Bone marrow (tissue), 2 donors: Measurements from ENCODE around the gene CCDC85A.
"Not testable (repeated sequence)": the region's sequence is repeated elsewhere in the genome, so short reads cannot be mapped to it uniquely, and the experiment has no call there.

Experiments used
- DNase-seq, 2 donors: peaks; one replicate each; lab custom pipeline; 2025; lab: John Stamatoyannopoulos, UW

Gene CCDC85A

GRCh38 chr2:56183643-56184499, at the start of gene CCDC85A:
TSS of gene CCDC85A (plus strand) at chr2:56183990. CDS start at chr2:56184625, 635 bp downstream.
- peak; percentile 29 to 65 for DNase-seq

- no peak for DNase-seq
These were observed 48.9 kb upstream of the CCDC85A start for GRCh38 chr2:56134861-56135260.

- not testable (repeated sequence) for DNase-seq
These were observed 41.2 kb upstream of the CCDC85A start for GRCh38 chr2:56142497-56143061.

GRCh38 chr2:56147907-56148306, 35.9 kb upstream of the CCDC85A start:
- DNase-seq, result no peak

- DNase-seq, result no peak
These were observed 35.0 kb upstream of the CCDC85A start for GRCh38 chr2:56148825-56149224.

- no peak for DNase-seq
These were observed 31.9 kb upstream of the CCDC85A start for GRCh38 chr2:56151841-56152240.

GRCh38 chr2:56155188-56155587, 28.6 kb upstream of the CCDC85A start:
- no peak for DNase-seq

- DNase-seq, result not testable (repeated sequence)
These were observed 23.9 kb upstream of the CCDC85A start for GRCh38 chr2:56159875-56160274.

- DNase-seq, result no peak
These were observed 15.9 kb upstream of the CCDC85A start for GRCh38 chr2:56167616-56168562.

GRCh38 chr2:56169521-56169920, 14.3 kb upstream of the CCDC85A start:
- DNase-seq, result no peak

GRCh38 chr2:56170504-56170903, 13.3 kb upstream of the CCDC85A start:
- no peak for DNase-seq

GRCh38 chr2:56170988-56171387, 12.8 kb upstream of the CCDC85A start:
- no peak for DNase-seq

- DNase-seq, result no peak
These were observed 8.0 kb upstream of the CCDC85A start for GRCh38 chr2:56175779-56176178.

- DNase-seq, result no peak
These were observed 6.2 kb upstream of the CCDC85A start for GRCh38 chr2:56177420-56178220.

- DNase-seq, result no peak
These were observed 3.9 kb upstream of the CCDC85A start for GRCh38 chr2:56179931-56180330.

GRCh38 chr2:56182420-56182819, 1.4 kb upstream of the CCDC85A start:
- DNase-seq, result no peak

- no peak for DNase-seq
These were observed 766 bp downstream of the CCDC85A start for GRCh38 chr2:56184500-56185011.

GRCh38 chr2:56185101-56185581, 1.4 kb downstream of the CCDC85A start:
- no peak for DNase-seq

GRCh38 chr2:56185582-56186046, 1.8 kb downstream of the CCDC85A start:
- DNase-seq, result no peak

GRCh38 chr2:56191617-56192016, 7.8 kb downstream of the CCDC85A start:
- no peak for DNase-seq
